Medulla oblongata (tissue), 1 donor: ENCODE measurements around the gene MBD5.

ENCODE experiments used
- DNase-seq: peaks from one replicate; pipeline ENCODE4 v3.0.0-alpha.2; 2015; ENCODE audit errors: extremely low spot score

MBD5 gene

DNA sequence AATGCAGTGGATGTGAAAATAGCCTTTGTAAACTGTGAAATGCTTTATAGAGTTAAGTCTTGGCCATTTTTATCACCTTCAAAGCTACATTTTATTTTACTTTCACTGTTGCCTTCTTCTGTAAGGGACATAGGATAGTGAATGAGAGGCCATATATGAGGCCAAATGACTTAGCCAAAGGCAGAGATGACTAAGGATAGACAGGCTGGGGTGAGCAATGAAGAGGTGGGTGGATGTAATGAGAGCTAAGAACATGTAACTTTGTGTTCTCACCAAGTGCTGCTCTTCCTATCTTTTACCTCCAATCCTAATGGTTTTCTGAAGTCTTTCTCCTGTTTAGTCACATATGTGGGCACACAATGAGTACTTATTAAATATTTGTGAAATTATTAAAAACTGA, 101.9 kb downstream of the MBD5 start:
- no peak for DNase-seq

DNA sequence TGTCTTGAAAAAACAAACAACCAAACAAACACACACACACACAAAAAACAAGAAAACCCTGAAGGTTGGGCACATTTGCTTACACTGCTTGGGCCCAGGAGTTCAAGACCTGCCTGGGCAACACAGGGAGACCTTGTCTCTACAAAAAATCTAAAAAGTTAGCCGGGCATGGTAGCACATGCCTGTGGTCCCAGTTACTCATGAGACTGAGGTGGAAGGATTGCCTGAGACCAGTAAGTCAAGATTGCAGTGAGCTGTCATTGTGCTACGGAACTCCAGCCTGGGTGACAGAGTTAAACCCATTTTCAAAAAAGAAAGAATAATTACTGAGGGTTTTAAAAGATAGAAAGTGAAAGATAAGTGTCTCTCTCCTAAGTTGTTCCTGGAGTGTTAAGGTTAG, 103.4 kb downstream of the MBD5 start:
- no peak for DNase-seq

DNA sequence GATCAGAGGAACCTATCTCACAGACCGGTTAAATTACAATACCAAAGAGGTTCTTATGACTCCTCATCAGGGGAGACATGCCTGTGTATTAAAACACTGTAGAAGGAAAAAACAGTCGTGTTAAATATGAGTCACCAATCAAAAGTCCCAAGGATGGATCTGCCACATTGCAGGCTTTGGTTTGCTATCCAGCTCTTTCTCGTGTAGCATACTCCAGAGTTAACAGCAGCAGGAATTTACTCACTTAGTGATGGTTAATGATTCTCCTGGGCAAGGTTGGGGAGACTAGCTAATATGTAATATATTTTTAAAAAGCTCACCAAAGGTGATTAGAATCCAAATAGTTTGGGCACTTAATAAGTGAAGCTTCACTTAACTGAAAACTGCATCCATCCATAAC, 109.7 kb downstream of the MBD5 start:
- no peak for DNase-seq

DNA sequence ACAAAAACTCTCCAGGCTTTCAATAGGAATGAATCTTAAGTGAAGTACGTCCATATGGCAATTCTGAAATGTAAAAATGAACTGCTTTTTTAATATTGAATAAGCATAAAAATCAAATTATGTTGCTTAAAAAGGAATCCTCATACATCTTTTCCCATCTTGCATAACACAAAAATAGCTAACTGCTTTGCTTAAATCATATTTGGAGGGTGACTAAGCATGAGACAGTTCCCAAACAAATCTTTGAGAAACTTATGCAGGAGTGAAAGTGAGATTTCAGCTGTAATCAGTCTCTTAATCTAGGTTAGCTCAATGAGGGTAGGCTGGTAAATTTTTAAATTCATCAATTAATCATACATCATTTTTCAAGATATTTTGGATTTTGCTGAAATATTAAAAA, 111.5 kb downstream of the MBD5 start:
- no peak for DNase-seq

DNA sequence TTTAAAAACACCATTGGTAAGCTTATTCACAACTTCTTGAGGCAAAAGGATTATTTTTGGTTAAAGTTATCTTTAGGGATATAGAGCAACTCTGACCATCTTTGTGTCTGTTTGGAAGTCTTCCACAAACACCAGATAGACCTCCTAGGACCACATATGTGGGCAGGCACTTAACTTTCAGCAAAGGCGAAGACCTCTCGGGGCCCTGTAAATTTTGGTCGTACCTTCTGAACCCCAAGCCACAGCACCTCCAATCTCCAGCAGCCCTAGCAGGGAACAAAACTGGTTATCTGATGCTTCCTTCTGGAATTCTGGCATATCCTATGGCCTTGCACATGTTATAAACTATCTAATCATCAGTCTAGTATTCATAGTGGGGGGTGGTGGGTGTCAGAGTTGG, 114.8 kb downstream of the MBD5 start:
- no peak for DNase-seq

DNA sequence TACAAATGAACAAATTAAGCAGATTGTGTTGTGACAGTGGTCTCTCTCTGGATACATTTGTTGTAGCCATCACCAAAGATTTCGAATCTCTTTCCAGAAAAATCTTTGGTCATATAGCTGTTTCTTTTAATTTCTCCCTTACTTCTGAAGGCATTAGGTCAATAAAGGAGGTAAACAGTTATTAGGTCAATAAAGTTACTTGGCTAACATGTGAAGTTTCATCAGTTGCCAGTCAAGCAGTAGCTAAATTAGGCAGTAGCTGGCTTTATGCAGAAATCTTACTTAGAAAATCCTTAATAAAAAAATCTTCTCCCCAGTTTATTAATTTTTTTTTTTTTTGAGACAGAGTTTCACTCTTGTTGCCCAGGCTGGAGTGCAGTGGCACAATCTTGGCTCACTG, 115.5 kb downstream of the MBD5 start:
- no peak for DNase-seq

DNA sequence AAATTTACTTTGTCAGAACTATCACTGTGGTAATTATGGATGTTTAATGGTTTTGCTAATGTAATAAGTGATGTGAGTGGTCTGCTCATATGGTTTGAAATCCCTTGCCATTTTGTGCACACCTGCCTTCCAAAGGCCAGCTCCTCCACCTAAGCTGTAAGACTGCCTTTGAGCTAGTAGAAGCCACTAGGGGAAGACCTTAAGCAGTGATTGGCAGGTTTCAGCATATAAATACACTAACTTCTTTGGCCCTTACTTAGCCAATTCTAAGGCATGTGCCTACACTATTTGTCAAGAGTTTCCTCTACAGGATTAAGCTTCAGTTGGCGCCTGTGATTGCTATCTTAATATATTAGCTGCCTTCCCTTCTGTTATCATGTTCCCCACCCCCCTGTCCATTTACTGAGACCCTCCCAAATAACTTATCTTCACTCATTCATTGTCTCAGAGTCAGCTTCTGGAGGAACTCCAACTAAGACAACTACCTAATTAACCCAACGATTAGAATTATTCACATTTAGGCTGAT, 141.1 kb downstream of the MBD5 start:
- no peak for DNase-seq

DNA sequence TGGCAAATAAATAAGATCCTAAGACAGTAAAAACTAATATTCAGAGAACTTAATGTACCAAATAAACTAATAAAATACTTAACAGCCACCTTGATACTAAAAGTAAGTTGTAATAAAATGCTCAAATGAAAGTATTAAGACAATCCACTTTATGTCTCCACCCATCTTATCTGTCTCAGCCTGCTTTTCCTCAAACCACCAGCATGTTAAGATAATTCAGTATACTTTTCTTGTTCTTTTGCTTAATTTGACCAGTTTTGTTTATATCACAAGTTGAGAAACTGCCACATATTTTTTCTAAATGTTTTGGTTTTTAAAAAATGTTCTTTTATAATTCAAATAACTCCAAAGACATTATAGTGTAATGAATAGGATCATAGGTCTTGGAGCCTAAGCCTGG, 142.0 kb downstream of the MBD5 start:
- DNase-seq = no peak

DNA sequence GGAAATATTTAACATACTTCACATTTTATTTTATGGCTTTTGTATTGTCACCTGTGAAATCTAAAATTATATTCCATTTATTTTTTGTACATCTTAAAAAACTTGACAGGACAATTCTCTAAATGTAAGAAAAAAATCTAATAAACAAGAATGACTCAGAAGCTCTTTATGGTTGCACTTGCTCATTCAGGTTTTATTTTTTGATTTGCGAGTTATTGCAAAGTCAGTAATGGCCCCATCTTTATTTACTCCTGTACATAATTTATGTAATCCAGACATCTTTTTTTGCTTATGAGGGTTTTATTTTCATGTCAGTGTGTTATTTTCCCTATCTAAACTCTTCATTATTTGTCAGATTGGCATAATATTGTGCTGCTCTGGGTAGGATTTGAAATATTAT, 145.1 kb downstream of the MBD5 start:
- DNase-seq = no peak

DNA sequence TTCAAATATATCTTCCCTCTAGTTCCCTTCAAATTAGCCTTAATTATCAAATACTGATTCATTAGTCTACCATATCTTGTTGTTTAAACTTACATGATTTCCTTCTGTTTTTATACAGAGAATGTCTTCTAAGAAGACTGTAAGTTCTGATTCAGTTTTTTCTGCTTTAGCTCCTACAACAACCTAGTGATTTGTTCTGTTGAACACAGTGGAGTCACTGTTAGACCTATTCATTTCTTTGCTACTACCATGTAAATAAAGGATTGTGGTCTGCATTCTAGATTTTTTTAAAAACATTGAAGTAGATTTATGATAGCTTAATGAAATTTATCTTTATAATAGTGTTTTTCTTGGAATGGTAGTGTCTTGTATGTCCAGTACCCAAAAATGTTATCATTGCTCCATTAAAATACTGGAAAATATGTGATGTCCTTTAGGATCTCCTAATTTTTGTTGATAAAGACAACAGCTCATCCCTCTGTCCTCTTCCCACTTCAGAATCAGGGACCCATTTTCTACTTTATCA, 146.4 kb downstream of the MBD5 start:
- peak; percentile 9 for DNase-seq

DNA sequence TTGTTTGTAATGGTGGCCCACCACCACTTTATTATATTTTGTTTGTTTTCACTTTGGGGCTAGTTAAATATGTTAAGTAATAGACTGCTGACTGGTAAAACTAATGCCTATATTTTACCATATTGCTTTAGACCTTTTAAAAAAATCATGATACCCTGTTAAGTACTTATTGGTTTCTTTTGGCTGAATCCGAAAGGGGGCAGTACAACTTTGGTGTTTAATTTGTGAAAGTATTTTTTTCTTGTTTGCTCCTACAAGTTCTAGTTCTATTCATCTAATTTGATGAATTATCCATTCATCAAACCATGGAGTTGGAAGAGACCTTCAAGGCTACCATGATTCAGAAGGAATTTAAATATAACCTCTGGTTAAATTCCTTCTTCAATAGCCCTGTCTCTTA, 147.0 kb downstream of the MBD5 start:
- no peak for DNase-seq

DNA sequence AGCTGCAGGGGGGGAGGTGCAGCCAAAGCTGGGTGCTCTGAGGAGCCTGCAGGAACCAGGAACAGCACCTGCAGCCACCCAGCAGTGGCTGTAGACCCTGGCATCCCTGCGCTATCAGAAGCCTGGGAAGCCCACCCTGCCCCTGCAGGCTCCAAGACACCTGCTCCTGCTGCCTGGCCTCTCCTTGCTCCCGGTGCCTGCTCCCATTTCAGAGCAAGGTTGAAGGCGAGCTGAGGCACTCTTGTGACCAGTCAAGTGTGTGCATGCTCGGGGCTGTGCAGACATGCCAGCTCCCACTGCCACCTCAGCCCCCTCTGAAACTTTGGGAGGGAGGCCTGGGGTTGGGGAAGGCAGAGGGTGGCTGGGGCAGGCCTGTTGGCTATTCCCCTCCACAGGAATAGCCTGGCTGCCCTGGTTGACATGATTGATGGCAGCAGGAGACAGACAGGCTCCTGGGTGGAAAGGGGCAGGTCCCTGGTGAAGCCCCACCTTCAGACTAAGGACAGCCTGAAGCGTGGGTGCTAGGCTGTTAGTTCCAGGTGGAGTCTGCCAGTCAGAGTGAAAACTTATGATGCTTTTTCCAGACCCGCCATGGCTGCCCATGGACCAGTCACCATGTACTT, 151.4 kb downstream of the MBD5 start:
- no peak for DNase-seq

DNA sequence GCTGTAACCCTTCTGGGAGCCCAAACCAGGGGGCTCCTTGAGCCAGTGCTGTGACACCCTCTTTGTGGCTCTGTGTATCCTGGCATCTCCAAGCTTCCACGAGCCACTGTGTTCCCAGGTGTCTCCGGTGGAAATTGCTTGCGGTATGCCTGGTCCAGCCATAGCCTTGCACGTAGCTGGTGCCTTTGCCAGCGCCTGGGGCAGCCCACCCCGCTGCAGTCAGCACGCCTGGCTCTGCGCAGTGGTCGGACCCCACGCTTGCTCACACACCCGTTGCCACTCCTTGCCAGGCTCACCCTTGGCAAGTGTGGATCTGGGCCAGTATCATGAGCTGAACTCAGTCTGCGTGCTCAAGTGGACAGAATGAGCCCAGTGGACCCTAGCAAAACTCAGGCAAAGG, 152.3 kb downstream of the MBD5 start:
- DNase-seq = no peak

DNA sequence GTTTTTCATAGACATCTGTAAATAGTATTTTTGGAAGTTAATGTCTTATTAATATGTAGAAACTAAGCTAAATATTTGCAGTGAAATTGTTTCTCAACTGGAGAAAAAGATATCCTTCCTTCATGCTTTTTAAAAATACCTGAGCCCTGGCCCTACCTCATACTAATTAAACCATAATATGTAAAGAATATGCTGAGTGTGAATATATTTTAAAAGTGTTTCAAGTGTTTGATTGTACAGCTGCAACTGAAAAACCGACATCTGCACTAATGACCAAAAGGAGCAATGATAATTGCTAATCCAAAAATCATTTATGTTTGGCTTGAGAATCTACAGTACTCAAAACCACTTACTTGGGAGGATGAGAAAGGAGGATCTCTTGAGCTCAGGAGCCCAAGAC, 156.7 kb downstream of the MBD5 start:
- DNase-seq = no peak

DNA sequence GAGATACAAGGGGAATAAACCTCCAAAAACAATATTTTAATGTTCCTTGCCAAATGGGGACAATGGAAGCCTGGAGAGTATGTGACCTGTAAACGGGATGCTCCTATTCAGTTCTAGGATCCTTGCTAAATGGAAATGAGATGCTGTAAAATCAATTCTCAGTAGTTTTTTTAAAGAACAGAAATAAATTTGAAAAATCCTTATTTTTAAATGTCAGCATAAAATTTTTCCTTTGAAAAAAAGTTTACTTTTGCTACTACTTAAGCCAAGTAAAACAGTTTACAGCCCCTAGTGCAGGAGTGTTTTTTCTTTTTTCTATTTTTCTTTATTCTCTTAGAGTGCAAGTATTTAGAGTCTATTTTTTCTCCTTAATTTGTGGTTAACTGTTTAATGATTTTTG, 158.8 kb downstream of the MBD5 start:
- DNase-seq = no peak

DNA sequence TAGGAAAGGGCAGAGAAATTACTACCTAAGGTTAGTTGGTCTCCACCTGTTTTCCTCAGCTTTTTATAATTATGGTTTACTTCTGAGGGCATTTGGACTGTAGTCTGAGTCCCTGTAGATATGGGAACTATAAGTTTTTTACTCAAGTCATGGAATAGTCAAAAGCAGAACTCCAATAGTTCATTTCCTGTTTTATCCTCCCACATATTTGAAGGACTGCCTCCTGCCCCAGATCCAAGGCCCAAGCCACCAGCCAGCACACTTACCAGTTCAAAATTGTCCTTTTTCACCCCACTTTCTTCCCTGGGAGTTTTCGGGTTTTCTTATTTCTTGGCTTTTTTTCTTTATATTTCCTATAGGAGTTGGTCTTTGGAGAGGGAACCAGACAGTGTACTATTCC, 164.1 kb downstream of the MBD5 start:
- DNase-seq = no peak

DNA sequence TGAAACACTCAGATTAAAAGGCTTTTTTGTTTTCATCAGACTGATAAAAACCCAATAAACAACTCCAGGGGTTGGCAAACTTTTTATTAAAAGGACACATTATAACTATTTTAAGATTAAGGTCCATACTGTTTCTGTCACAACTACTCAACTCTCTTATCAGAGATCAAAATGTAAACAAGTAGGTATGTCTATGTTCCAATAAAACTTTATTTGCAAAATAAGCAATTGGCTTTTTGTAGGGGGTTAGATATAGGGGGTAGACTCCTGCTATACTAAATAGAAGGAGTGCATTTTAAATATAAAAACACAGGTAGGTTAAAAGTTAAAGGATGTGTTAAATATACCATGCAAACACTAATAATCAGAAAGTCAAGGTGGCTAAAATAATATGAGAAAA, 174.0 kb downstream of the MBD5 start:
- DNase-seq = no peak

DNA sequence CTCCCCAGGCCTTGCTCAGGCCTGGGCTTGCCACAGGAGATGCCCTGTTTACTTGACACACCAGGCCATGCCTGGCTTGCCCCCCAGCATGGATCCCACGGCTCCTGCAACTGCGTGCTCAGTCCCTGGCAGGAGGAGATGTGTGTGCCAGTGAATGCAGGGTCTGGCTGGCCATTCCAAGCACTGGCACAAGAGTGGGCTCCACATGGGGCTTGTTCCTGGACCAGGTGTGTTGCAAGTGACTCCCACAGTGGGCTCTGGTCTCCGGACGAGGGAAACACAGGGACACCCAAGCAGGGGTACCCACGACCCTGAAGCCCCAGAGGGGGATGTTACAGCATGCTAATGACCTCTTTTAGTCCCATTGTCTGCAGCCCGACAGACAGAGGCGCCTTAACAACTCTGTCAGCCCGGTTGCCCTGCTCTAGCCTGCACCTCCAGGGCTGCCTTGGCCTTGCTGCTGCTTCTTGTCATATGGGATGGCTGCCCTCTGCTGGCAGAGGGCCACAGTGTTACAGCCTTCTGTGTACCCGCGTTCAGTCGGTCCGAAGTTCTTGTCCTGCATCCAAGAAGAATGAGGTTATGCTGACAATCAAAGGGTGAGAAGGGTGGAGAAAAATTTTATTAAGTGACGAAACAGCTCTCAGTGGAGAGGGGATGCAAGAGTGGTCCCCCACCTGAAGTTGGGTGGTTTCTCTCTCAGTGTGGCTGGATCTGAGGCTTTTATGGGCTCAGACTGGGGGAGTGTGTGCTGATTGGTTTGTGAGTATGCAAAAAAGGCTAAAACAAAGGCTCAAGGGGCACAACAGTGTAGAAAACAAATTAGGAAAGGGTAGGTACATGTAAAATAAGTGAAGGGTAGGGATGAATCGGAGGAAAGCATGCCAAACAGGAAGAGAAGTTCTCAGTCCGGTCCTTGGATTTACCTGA, 180.4 kb downstream of the MBD5 start:
- DNase-seq = peak; percentile 32

DNA sequence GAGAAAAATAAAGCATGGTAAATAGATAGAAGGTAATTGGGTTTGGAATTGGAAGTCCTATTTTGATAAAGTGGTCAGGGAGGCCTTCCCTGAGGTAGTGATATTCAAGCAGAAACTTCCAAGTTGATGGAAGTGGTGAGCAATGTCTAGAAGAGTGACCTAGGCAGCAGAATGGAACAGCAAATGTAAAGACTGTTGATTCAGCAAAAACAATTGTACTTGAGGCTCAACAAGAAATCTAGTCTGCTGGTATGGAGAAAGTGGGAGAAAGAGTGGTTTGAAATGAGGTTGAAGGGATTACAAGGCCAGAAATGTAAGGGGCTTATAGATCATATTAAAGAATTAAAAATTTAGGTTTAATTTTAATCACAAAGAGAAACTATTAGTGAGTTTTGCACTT, 181.3 kb downstream of the MBD5 start:
- no peak for DNase-seq

DNA sequence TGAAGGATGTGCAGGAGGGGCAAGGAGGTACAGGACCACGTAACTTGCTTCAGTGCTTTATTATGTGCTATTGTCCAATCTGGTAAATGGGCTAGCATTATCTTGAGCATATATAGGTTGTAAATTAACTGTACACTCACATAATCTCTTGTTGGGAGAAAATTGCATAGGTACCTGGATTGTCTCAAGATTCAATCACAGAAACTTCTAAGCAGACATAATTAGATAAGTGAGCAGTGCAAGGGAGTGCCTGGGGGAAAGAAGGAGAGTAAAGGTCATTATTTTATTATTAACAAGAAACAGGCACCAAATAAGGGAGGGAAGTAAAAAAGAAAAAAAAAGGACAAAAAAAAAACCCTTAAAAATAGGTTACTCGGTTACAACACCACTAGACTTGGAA, 186.2 kb downstream of the MBD5 start:
- DNase-seq = no peak

DNA sequence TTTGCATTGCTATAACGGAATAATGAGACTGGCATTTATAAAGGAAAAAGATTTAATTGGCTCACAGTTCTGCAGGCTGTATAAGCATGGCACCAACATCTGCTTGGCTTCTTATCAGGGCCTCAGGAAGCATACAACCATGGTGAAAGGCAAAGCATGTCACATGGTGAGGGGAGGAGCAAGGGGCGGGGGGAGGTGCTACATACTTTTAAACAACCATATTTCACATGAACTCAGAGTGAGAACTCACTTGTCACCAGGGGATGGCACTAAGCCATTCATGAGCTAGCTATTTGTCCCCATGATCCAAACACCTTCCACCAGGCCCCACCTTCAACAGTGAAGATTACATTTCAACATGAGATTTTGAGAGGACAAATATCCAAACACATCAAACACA, 188.7 kb downstream of the MBD5 start:
- no peak for DNase-seq

DNA sequence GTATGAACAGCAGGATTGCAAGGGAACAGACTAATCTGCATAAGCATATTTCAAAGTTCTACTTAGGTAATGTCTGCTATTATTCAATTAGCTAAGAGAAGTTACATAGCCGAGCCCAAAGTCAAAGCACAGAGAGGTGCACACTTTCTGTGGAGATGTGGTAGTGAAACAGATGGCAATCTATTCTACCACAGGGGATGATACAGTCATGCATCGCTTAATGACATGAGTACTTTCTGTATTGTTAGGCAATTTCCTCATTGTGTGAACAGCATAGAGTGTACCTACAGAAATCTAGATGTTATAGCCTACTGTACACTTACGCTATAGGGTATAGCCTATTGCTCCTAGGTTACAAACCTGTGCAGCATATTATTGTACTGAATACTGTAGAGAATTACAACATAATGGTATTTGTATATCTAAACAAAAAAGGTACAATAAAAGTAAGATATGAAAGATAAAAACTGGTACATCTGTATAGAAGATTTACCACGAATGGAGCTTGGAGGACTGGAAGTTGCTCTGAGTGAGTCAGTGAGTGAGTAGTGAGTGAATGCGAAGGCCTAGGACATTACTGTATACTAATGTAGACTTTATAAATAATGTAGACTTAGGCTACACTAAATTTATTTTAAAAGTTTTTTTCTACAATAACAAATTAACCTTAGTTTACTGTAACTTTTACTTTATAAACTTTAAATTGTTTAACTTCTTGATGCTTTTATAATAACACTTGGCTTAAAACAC, 197.6 kb downstream of the MBD5 start:
- no peak for DNase-seq
